Measurements from ENCODE around the gene PFKFB2. TPM values are rescaled to one million over a fixed set of nuclear protein-coding genes. Genes with fewer than 3 reads are reported as not detected.

PFKFB2 gene
- total RNA-seq = 10 to 100 TPM in 1 of 4 donors, 1 to 10 TPM in 3; 4.0 to 16.1 (median 6.1) TPM

- peak; percentile 95 for DNase-seq (ENCODE audit: low spot score)
- TF ChIP-seq CTCF (IDR thresholded peaks at IDR 0.05) = no peak
- peak; percentile 93 for ATAC-seq (ENCODE audit: low FRiP score)
Observed at GRCh38 chr1:207052911-207053769, at the start of gene PFKFB2. Gene PFKFB2 (plus strand): TSS chr1:207053275. CDS start chr1:207054718, 1,443 bp downstream.

GRCh38 chr1:207004931-207005830, 47.9 kb upstream of the PFKFB2 start:
- no peak for ATAC-seq (ENCODE audit: low FRiP score)
- no peak for TF ChIP-seq CTCF (IDR thresholded peaks at IDR 0.05)
- DNase-seq (ENCODE audit: low spot score) = no peak

GRCh38 chr1:207006083-207006482, 47.0 kb upstream of the PFKFB2 start:
- ATAC-seq (ENCODE audit: low FRiP score) = no peak
- DNase-seq (ENCODE audit: low spot score) = no peak
- no peak for TF ChIP-seq CTCF (IDR thresholded peaks at IDR 0.05)

- no peak for TF ChIP-seq CTCF (IDR thresholded peaks at IDR 0.05)
- no peak for DNase-seq (ENCODE audit: low spot score)
- no peak for ATAC-seq (ENCODE audit: low FRiP score)
Observed at GRCh38 chr1:207006914-207007313, 46.2 kb upstream of the PFKFB2 start.

- ATAC-seq (ENCODE audit: low FRiP score) (no peak), DNase-seq (ENCODE audit: low spot score) (no peak)
Observed at GRCh38 chr1:207007352-207008033, 45.6 kb upstream of the PFKFB2 start.

More at GRCh38 chr1:207007352-207008033, 45.6 kb upstream of the PFKFB2 start:
- TF ChIP-seq CTCF (IDR thresholded peaks at IDR 0.05) = no peak
